ENCODE results near the gene SMIM36. TPM values are rescaled to one million over a fixed set of nuclear protein-coding genes. Genes with fewer than 3 reads are reported as not detected.
"Not testable (repeated sequence)": the region's sequence is repeated elsewhere in the genome, so short reads cannot be mapped to it uniquely, and the experiment has no call there.

Gene SMIM36
- total and polyA plus RNA-seq, 2 experiments from 2014 or later, result not detected

- H3K27ac Mint-ChIP-seq, result no peak overlapping the region
- TF ChIP-seq CREB1 (CRISPR knock-in tag; IDR thresholded peaks at IDR 0.05; ENCODE audit: low read depth) (no peak), STAT1 (IDR thresholded peaks at IDR 0.05; ENCODE audit: unreplicated experiment) (no peak)
Observed at GRCh38 chr17:55478971-55479370, 32.3 kb downstream of the SMIM36 start.

DNA sequence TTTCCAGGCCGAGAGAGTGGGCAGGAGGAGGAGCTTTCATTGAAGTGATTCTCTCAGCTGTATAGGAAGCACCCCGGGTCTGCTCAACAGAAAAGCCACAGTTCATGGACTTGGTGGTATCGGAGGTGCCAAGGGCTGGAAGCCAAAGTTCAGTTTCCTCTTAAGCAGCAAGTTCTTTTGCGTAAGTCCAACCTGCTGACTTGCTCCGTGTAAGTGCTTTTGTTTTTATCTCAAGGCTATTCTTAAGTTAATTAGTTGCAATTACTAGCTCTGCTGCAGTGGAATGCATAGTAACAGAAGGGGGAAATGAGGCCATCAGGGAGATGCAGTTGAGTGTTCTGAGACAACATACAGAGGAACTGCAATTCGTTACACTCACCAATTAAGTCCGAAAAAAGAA is 44.6 kb downstream of the SMIM36 start:
- Histone ChIP-seq H2AFZ (no peak overlapping the region), H3K9me2 (ENCODE audit: insufficient read depth) (peaks cover 16% of the 10 kb centered on the region), H3K79me2 (replicated peaks; ENCODE audit: insufficient read depth) (no peaks in the 10 kb centered on the region), H3K4me3 (peak overlapping the region; percentile 31), H3K27ac (ENCODE audit: low read depth) (peak overlapping the region; percentile 85; the same call in 1 of the 2 replicates), H3F3A (replicated peaks; ENCODE audit: low read depth) (no peaks in the 10 kb centered on the region), H3K27me3 (ENCODE audit: insufficient read depth) (no peaks in the 10 kb centered on the region), H3K4me1 (ENCODE audit: insufficient read depth) (peaks cover 6% of the 10 kb centered on the region; the same call in 1 of the 2 replicates), H3K4me2 (peak overlapping the region; percentile 60), H4K20me1 (replicated peaks; ENCODE audit: insufficient read depth) (no peaks in the 10 kb centered on the region), H3K36me3 (ENCODE audit: insufficient read depth) (no peaks in the 10 kb centered on the region)
- peaks cover 10% of the 10 kb centered on the region for H3K27me3 Mint-ChIP-seq (ENCODE audit: insufficient read depth, low read depth, poor library complexity)
- peak overlapping the region; percentile 5 for H3K4me3 Mint-ChIP-seq
- H3K27ac Mint-ChIP-seq, result peak overlapping the region; percentile 83
- H3K4me1 Mint-ChIP-seq, result peaks cover 24% of the 10 kb centered on the region
- ATAC-seq (peak; percentile 97), DNase-seq (ENCODE audit: low spot score) (peak; percentile 57)
- peaks cover 4% of the 10 kb centered on the region; the same call in 2 of the 3 replicates for H3K9me3 Mint-ChIP-seq
- TF ChIP-seq NANOG (IDR thresholded peaks at IDR 0.05; ENCODE audit: borderline replicate concordance) (peak; percentile 51; the same call in 1 of the 2 replicates), REST (IDR thresholded peaks at IDR 0.05; ENCODE audit: unreplicated experiment) (no peak), JUNB (IDR thresholded peaks at IDR 0.05; ENCODE audit: unreplicated experiment) (no peak), EZH2phosphoT487 (IDR thresholded peaks at IDR 0.05; ENCODE audit: unreplicated experiment) (no peak)
- TF ChIP-seq, protein P1, sequence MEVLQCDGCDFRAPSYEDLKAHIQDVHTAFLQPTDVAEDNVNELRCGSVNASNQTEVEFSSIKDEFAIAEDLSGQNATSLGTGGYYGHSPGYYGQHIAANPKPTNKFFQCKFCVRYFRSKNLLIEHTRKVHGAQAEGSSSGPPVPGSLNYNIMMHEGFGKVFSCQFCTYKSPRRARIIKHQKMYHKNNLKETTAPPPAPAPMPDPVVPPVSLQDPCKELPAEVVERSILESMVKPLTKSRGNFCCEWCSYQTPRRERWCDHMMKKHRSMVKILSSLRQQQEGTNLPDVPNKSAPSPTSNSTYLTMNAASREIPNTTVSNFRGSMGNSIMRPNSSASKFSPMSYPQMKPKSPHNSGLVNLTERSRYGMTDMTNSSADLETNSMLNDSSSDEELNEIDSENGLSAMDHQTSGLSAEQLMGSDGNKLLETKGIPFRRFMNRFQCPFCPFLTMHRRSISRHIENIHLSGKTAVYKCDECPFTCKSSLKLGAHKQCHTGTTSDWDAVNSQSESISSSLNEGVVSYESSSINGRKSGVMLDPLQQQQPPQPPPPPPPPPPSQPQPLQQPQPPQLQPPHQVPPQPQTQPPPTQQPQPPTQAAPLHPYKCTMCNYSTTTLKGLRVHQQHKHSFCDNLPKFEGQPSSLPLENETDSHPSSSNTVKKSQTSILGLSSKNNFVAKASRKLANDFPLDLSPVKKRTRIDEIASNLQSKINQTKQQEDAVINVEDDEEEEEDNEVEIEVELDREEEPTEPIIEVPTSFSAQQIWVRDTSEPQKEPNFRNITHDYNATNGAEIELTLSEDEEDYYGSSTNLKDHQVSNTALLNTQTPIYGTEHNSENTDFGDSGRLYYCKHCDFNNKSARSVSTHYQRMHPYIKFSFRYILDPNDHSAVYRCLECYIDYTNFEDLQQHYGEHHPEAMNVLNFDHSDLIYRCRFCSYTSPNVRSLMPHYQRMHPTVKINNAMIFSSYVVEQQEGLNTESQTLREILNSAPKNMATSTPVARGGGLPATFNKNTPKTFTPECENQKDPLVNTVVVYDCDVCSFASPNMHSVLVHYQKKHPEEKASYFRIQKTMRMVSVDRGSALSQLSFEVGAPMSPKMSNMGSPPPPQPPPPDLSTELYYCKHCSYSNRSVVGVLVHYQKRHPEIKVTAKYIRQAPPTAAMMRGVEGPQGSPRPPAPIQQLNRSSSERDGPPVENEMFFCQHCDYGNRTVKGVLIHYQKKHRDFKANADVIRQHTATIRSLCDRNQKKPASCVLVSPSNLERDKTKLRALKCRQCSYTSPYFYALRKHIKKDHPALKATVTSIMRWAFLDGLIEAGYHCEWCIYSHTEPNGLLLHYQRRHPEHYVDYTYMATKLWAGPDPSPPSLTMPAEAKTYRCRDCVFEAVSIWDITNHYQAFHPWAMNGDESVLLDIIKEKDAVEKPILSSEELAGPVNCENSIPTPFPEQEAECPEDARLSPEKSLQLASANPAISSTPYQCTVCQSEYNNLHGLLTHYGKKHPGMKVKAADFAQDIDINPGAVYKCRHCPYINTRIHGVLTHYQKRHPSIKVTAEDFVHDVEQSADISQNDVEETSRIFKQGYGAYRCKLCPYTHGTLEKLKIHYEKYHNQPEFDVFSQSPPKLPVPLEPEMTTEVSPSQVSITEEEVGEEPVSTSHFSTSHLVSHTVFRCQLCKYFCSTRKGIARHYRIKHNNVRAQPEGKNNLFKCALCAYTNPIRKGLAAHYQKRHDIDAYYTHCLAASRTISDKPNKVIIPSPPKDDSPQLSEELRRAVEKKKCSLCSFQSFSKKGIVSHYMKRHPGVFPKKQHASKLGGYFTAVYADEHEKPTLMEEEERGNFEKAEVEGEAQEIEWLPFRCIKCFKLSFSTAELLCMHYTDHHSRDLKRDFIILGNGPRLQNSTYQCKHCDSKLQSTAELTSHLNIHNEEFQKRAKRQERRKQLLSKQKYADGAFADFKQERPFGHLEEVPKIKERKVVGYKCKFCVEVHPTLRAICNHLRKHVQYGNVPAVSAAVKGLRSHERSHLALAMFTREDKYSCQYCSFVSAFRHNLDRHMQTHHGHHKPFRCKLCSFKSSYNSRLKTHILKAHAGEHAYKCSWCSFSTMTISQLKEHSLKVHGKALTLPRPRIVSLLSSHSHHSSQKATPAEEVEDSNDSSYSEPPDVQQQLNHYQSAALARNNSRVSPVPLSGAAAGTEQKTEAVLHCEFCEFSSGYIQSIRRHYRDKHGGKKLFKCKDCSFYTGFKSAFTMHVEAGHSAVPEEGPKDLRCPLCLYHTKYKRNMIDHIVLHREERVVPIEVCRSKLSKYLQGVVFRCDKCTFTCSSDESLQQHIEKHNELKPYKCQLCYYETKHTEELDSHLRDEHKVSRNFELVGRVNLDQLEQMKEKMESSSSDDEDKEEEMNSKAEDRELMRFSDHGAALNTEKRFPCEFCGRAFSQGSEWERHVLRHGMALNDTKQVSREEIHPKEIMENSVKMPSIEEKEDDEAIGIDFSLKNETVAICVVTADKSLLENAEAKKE (CRISPR knock-in tag; IDR thresholded peaks at IDR 0.05), result peak; percentile 78
- H3K36me3 Mint-ChIP-seq (ENCODE audit: low read depth), result peaks cover 16% of the 10 kb centered on the region; the same call in 2 of the 3 replicates

More at GRCh38 chr17:55478971-55479370, 32.3 kb downstream of the SMIM36 start:
- DNase-seq (ENCODE audit: low spot score) (peak; percentile 12), ATAC-seq (no peak)
- no peaks in the 10 kb centered on the region for H3K36me3 Mint-ChIP-seq (ENCODE audit: low read depth)
- H3K9me3 Mint-ChIP-seq, result peaks cover 4% of the 10 kb centered on the region; the same call in 1 of the 3 replicates
- H3K27me3 ChIP-seq (ENCODE audit: insufficient read depth), result no peaks in the 10 kb centered on the region
- no peak overlapping the region for H2AFZ ChIP-seq
- no peaks in the 10 kb centered on the region for H4K20me1 ChIP-seq (replicated peaks; ENCODE audit: insufficient read depth)
- no peak overlapping the region for H3K4me3 Mint-ChIP-seq
- H3K9me2 ChIP-seq (ENCODE audit: insufficient read depth), result no peaks in the 10 kb centered on the region
- no peaks in the 10 kb centered on the region for H3K4me1 ChIP-seq (ENCODE audit: insufficient read depth)
- H3K27me3 Mint-ChIP-seq (ENCODE audit: insufficient read depth, low read depth, poor library complexity), result no peaks in the 10 kb centered on the region
- no peaks in the 10 kb centered on the region for H3F3A ChIP-seq (replicated peaks; ENCODE audit: low read depth)
- no peak overlapping the region for H3K4me3 ChIP-seq
- H3K36me3 ChIP-seq (ENCODE audit: insufficient read depth), result no peaks in the 10 kb centered on the region
- no peak overlapping the region for H3K27ac ChIP-seq (ENCODE audit: low read depth)
- H3K4me1 Mint-ChIP-seq, result peaks cover 11% of the 10 kb centered on the region
- H3K4me2 ChIP-seq, result no peak overlapping the region
- H3K79me2 ChIP-seq (replicated peaks; ENCODE audit: insufficient read depth), result no peaks in the 10 kb centered on the region

GRCh38 chr17:55465771-55466170 is 45.5 kb downstream of the SMIM36 start:
- not testable (repeated sequence) for H3K27ac Mint-ChIP-seq

More at GRCh38 chr17:55465771-55466170, 45.5 kb downstream of the SMIM36 start:
- not testable (repeated sequence) for H3K36me3 ChIP-seq (ENCODE audit: insufficient read depth); H3K27me3 Mint-ChIP-seq (ENCODE audit: insufficient read depth, low read depth, poor library complexity); H3F3A ChIP-seq (replicated peaks; ENCODE audit: low read depth); H4K20me1 ChIP-seq (replicated peaks; ENCODE audit: insufficient read depth); H2AFZ ChIP-seq; DNase-seq (ENCODE audit: low spot score); H3K9me3 Mint-ChIP-seq; H3K4me1 ChIP-seq (ENCODE audit: insufficient read depth); H3K27ac ChIP-seq (ENCODE audit: low read depth); H3K79me2 ChIP-seq (replicated peaks; ENCODE audit: insufficient read depth); H3K4me3 Mint-ChIP-seq; H3K4me2 ChIP-seq; H3K4me3 ChIP-seq; ATAC-seq; H3K27me3 ChIP-seq (ENCODE audit: insufficient read depth)
- Mint-ChIP-seq H3K36me3 (ENCODE audit: low read depth) (peaks cover 16% of the 10 kb centered on the region; the same call in 2 of the 3 replicates), H3K4me1 (peaks cover 24% of the 10 kb centered on the region)
- peaks cover 16% of the 10 kb centered on the region for H3K9me2 ChIP-seq (ENCODE audit: insufficient read depth)
